GM23248 (cell line): ENCODE measurements around the gene MOB4.

Source experiments
- EZH2 ChIP-seq: fragments of 200-600 bp; sonication (generic); IDR thresholded peaks from 2 replicates; pipeline ENCODE4 v1.6.1; 2018; ENCODE audit warnings: antibody characterized with exemption, mild to moderate bottlenecking; ENCODE audit not compliant: insufficient read depth, poor library complexity, severe bottlenecking
- EZH2phosphoT487 ChIP-seq: fragments of 200-600 bp; sonication (generic); IDR thresholded peaks from 2 replicates; pipeline ENCODE4 v1.6.1; 2018; ENCODE audit warnings: antibody characterized with exemption, moderate library complexity, mild to moderate bottlenecking, low read depth; ENCODE audit not compliant: insufficient read depth

GRCh38 chr2:197559681-197560080, 43.8 kb downstream of the MOB4 start:
- no peak for TF ChIP-seq EZH2
- TF ChIP-seq EZH2phosphoT487, result no peak
